ENCODE data around the gene C11orf97. TPM values are rescaled to one million over a fixed set of nuclear protein-coding genes. Genes with fewer than 3 reads are reported as not detected.

Gene C11orf97
- total RNA-seq, 1 experiment from 2014 or later: not detected

- intact Hi-C loops (cut with micrococcal nuclease; ENCODE audit: unreplicated experiment): no loop called here
- TF ChIP-seq SIN3A (IDR thresholded peaks at IDR 0.05; ENCODE audit: borderline replicate concordance, insufficient read depth, low read depth, low read length): peak; percentile 68
- peak; percentile 88 for TF ChIP-seq POLR2AphosphoS5 (IDR thresholded peaks at IDR 0.05; ENCODE audit: low read depth, low read length)
- TF ChIP-seq, protein P1, sequence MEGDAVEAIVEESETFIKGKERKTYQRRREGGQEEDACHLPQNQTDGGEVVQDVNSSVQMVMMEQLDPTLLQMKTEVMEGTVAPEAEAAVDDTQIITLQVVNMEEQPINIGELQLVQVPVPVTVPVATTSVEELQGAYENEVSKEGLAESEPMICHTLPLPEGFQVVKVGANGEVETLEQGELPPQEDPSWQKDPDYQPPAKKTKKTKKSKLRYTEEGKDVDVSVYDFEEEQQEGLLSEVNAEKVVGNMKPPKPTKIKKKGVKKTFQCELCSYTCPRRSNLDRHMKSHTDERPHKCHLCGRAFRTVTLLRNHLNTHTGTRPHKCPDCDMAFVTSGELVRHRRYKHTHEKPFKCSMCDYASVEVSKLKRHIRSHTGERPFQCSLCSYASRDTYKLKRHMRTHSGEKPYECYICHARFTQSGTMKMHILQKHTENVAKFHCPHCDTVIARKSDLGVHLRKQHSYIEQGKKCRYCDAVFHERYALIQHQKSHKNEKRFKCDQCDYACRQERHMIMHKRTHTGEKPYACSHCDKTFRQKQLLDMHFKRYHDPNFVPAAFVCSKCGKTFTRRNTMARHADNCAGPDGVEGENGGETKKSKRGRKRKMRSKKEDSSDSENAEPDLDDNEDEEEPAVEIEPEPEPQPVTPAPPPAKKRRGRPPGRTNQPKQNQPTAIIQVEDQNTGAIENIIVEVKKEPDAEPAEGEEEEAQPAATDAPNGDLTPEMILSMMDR (IDR thresholded peaks at IDR 0.05): no peak
- TF ChIP-seq TCF7L2 (IDR thresholded peaks at IDR 0.05; ENCODE audit: low read depth, low read length): peak; percentile 72
- TSS peak; percentile 82 for BruUV-seq (replicated peaks)
- Histone ChIP-seq H3K36me3 (ENCODE audit: control insufficient read depth, insufficient read depth, low read length) (peaks cover 21% of the 10 kb centered on the region), H3K27me3 (ENCODE audit: control insufficient read depth, insufficient read depth, low read length) (no peaks in the 10 kb centered on the region), H3K4me3 (ENCODE audit: low read depth in 2 of 2, low read length in 2 of 2) (peak within 1 kb of the TSS; percentile 95 to 99), H3K4me1 (ENCODE audit: control insufficient read depth, insufficient read depth, low read length) (peaks cover 24% of the 10 kb centered on the region; the same call in 1 of the 2 replicates), H3K27ac (ENCODE audit: low read length) (peak within 1 kb of the TSS; percentile 83), H3K9me3 (ENCODE audit: control insufficient read depth, insufficient read depth, low read depth, low read length) (no peaks in the 10 kb centered on the region)
- DNase-seq (ENCODE audit: low read depth, low spot score): peak; percentile 94
- in situ Hi-C loops (cut with HindIII; ENCODE audit: low pct_unique_long_range_greater_than_20kb, low sequenced_read_pairs): no loop called here
- CTCF ChIA-PET: no interaction called here
- POLR2A ChIA-PET: no interaction called here
- peak; percentile 100 for ATAC-seq
These were observed 18.8 kb upstream of the C11orf97 start, which contains the start of the genes ANKRD49 and MRE11 for GRCh38 chr11:94493281-94494125. Gene ANKRD49 (plus strand): TSS chr11:94493984. CDS start chr11:94496694, 2,710 bp downstream. Gene MRE11 (minus strand): TSS chr11:94493844. CDS start chr11:94492801, 1,043 bp downstream.

- CTCF ChIA-PET: no interaction called here
- POLR2A ChIA-PET: no interaction called here
- Histone ChIP-seq H3K36me3 (ENCODE audit: control insufficient read depth, insufficient read depth, low read length) (peaks cover 24% of the 10 kb centered on the region), H3K27me3 (ENCODE audit: control insufficient read depth, insufficient read depth, low read length) (no peaks in the 10 kb centered on the region), H3K9me3 (ENCODE audit: control insufficient read depth, insufficient read depth, low read depth, low read length) (no peaks in the 10 kb centered on the region), H3K27ac (ENCODE audit: low read length) (peak overlapping the region; percentile 83), H3K4me3 (ENCODE audit: low read depth in 2 of 2, low read length in 2 of 2) (peak overlapping the region; percentile 95 to 99), H3K4me1 (ENCODE audit: control insufficient read depth, insufficient read depth, low read length) (peaks cover 24% of the 10 kb centered on the region; the same call in 1 of the 2 replicates)
- DNase-seq (ENCODE audit: low read depth, low spot score): no peak
- BruUV-seq (replicated peaks): no TSS peak
- intact Hi-C loops (cut with micrococcal nuclease; ENCODE audit: unreplicated experiment): no loop called here
- peak; percentile 7; the same call in 1 of the 2 replicates for TF ChIP-seq TCF7L2 (IDR thresholded peaks at IDR 0.05; ENCODE audit: low read depth, low read length)
- TF ChIP-seq SIN3A (IDR thresholded peaks at IDR 0.05; ENCODE audit: borderline replicate concordance, insufficient read depth, low read depth, low read length): no peak
- peak; percentile 81 for ATAC-seq
- in situ Hi-C loops (cut with HindIII; ENCODE audit: low pct_unique_long_range_greater_than_20kb, low sequenced_read_pairs): no loop called here
These were observed 18.1 kb upstream of the C11orf97 start for GRCh38 chr11:94494126-94494680.

DNA sequence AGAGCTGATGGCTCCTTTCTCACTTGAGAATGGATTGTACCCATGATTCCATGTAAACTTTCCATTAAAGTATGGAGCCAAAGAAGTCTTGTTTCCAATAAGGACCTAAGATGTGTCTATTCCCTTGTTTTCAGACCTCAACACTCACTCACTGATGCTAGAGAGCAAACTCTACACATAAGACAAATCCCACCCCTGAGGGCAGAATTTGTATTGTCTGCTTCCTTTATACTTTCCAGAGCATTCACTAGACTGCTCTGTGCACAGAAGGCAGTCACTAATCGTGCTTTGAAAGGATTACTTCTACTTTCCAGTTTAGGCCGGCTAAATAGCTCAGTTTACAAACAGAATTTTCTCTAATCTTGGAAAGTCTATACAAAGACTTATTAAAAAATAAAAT, 12.1 kb upstream of the C11orf97 start:
- peaks cover 5% of the 10 kb centered on the region; the same call in 1 of the 2 replicates for H3K4me1 ChIP-seq (ENCODE audit: control insufficient read depth, insufficient read depth, low read length)
- no peak overlapping the region for H3K4me3 ChIP-seq (ENCODE audit: low read depth in 2 of 2, low read length in 2 of 2)
- POLR2A ChIA-PET: no interaction called here
- ATAC-seq (no peak), DNase-seq (ENCODE audit: low read depth, low spot score) (no peak)
- intact Hi-C loops (cut with micrococcal nuclease; ENCODE audit: unreplicated experiment): loop anchor here (5.0 to 10.0 kb wide), 3 partner anchors 173 to 1265 kb away; no protein-coding TSS in a partner anchor
- CTCF ChIA-PET: no interaction called here
- in situ Hi-C loops (cut with HindIII; ENCODE audit: low pct_unique_long_range_greater_than_20kb, low sequenced_read_pairs): no loop called here
- no TSS peak for BruUV-seq (replicated peaks)
- H3K9me3 ChIP-seq (ENCODE audit: control insufficient read depth, insufficient read depth, low read depth, low read length): no peaks in the 10 kb centered on the region
- TF ChIP-seq SIN3A (IDR thresholded peaks at IDR 0.05; ENCODE audit: borderline replicate concordance, insufficient read depth, low read depth, low read length) (no peak), TCF7L2 (IDR thresholded peaks at IDR 0.05; ENCODE audit: low read depth, low read length) (no peak), POLR2AphosphoS5 (IDR thresholded peaks at IDR 0.05; ENCODE audit: low read depth, low read length) (no peak)
- H3K27me3 ChIP-seq (ENCODE audit: control insufficient read depth, insufficient read depth, low read length): no peaks in the 10 kb centered on the region
- H3K36me3 ChIP-seq (ENCODE audit: control insufficient read depth, insufficient read depth, low read length): peaks cover 20% of the 10 kb centered on the region
- H3K27ac ChIP-seq (ENCODE audit: low read length): no peak overlapping the region
